PC-9 (cell line): ENCODE results near the gene CBY3. TPM values are rescaled to one million over a fixed set of nuclear protein-coding genes. Genes with fewer than 3 reads are reported as not detected.
"Not testable (repeated sequence)": the region's sequence is repeated elsewhere in the genome, so short reads cannot be mapped to it uniquely, and the experiment has no call there.

Source experiments
- BruUV-seq: library from RNA; stranded (reverse); fragments of 400-500 nt; replicated peaks from 2 replicates; lab custom pipeline; 2021; lab: Mats Ljungman, UMichigan
- CTCF ChIA-PET: fragments of 300-600 bp; sonication (Branson Sonifier 250); formaldehyde crosslinking; loops from one replicate; lab custom pipeline; 2022; ENCODE audit warnings: antibody characterized with exemption; lab: Charles Lee
- POLR2A ChIA-PET: fragments of 300-600 bp; sonication (Branson Sonifier 250); formaldehyde crosslinking; loops from one replicate; lab custom pipeline; 2022; ENCODE audit warnings: antibody characterized with exemption; ENCODE audit not compliant: unreplicated experiment; lab: Charles Lee
- DNase-seq, 2 experiments: peaks; one replicate each; pipeline versions ENCODE4 v3.0.0 to v3.0.0-alpha.2; 2015 to 2022; ENCODE audit warnings: mixed read lengths in 1 of 2
- H2AFZ ChIP-seq: fragments of 200-600 bp; sonication (generic); 2 replicates; pipeline ENCODE4 v1.8.1; 2017; ENCODE audit warnings: antibody characterized with exemption
- H3F3A ChIP-seq: fragments of 200-600 bp; sonication (generic); 2 replicates; pipeline ENCODE4 v1.8.1; 2017; ENCODE audit warnings: antibody characterized with exemption, mild to moderate bottlenecking, low read depth; ENCODE audit not compliant: insufficient read depth
- H3K27ac ChIP-seq: fragments of 200-600 bp; sonication (generic); 2 replicates; pipeline ENCODE4 v1.6.1; 2016; ENCODE audit warnings: mixed run types
- H3K27me3 ChIP-seq: fragments of 200-600 bp; sonication (generic); 2 replicates; pipeline ENCODE4 v1.6.1; 2016; ENCODE audit warnings: low read depth, mixed run types; ENCODE audit not compliant: insufficient read depth
- H3K36me3 ChIP-seq: fragments of 200-600 bp; sonication (generic); 2 replicates; pipeline ENCODE4 v1.6.1; 2016; ENCODE audit warnings: low read depth, mixed run types
- H3K4me1 ChIP-seq: fragments of 200-600 bp; sonication (generic); replicated peaks from 2 replicates; pipeline ENCODE4 v1.6.1; 2016; ENCODE audit warnings: mixed run types; ENCODE audit not compliant: insufficient read depth
- H3K4me2 ChIP-seq: fragments of 200-600 bp; sonication (generic); 2 replicates; pipeline ENCODE4 v1.6.1; 2017; ENCODE audit warnings: mixed run types
- H3K4me3 ChIP-seq: fragments of 200-600 bp; sonication (generic); 2 replicates; pipeline ENCODE4 v1.6.1; 2016; ENCODE audit warnings: mixed run types
- H3K79me2 ChIP-seq: fragments of 200-600 bp; sonication (generic); 2 replicates; pipeline ENCODE4 v1.6.1; 2017; ENCODE audit warnings: low read depth, mixed run types
- H3K9me2 ChIP-seq: fragments of 200-600 bp; sonication (generic); 2 replicates; pipeline ENCODE4 v1.8.1; 2017; ENCODE audit warnings: mild to moderate bottlenecking; ENCODE audit not compliant: insufficient read depth
- H3K9me3 ChIP-seq: fragments of 200-600 bp; sonication (generic); 2 replicates; pipeline ENCODE4 v1.8.1; 2016; ENCODE audit warnings: low read depth; ENCODE audit not compliant: insufficient read depth
- H4K20me1 ChIP-seq: fragments of 200-600 bp; sonication (generic); 2 replicates; pipeline ENCODE4 v1.8.1; 2017; ENCODE audit not compliant: insufficient read depth
- intact Hi-C: fragments of 100-400 bp; cut with micrococcal nuclease; formaldehyde crosslinking; loops from one replicate; pipeline ENCODE4 v1.10.0; 2022; ENCODE audit not compliant: unreplicated experiment
- total RNA-seq: library from RNA; stranded (reverse); gene quantifications from 2 replicates; pipeline ENCODE4 v1.2.3, GENCODE V29; 2021

The CBY3 gene
- total RNA-seq, 1 experiment from 2014 or later: not detected

- H3K27ac ChIP-seq, H2AFZ ChIP-seq, BruUV-seq, H3K4me3 ChIP-seq, H3K27me3 ChIP-seq, POLR2A ChIA-PET, H3F3A ChIP-seq, H3K79me2 ChIP-seq, H3K4me2 ChIP-seq, CTCF ChIA-PET, H3K4me1 ChIP-seq, H3K36me3 ChIP-seq, H4K20me1 ChIP-seq, H3K9me3 ChIP-seq, DNase-seq, intact Hi-C loops, H3K9me2 ChIP-seq: not testable (repeated sequence)
Measured at GRCh38 chr5:179639296-179639695, 41.5 kb downstream of the CBY3 start.

- H3K4me1 ChIP-seq, H4K20me1 ChIP-seq, H3K9me3 ChIP-seq, H3K36me3 ChIP-seq, H3K79me2 ChIP-seq, POLR2A ChIA-PET, H3K27me3 ChIP-seq, DNase-seq, H3K4me3 ChIP-seq, BruUV-seq, H3K27ac ChIP-seq, H3K4me2 ChIP-seq, intact Hi-C loops, H3F3A ChIP-seq, H3K9me2 ChIP-seq, CTCF ChIA-PET, H2AFZ ChIP-seq: not testable (repeated sequence)
Measured at GRCh38 chr5:179634370-179635172, 46.3 kb downstream of the CBY3 start.

- intact Hi-C loops, BruUV-seq: not testable (repeated sequence)
Measured at GRCh38 chr5:179633501-179634369, 47.1 kb downstream of the CBY3 start.

More at GRCh38 chr5:179633501-179634369, 47.1 kb downstream of the CBY3 start:
- H3K4me1 ChIP-seq, H3K9me2 ChIP-seq, H3K9me3 ChIP-seq, H3K79me2 ChIP-seq, H3F3A ChIP-seq, H2AFZ ChIP-seq, H4K20me1 ChIP-seq, H3K36me3 ChIP-seq, H3K27ac ChIP-seq, POLR2A ChIA-PET, DNase-seq, H3K4me3 ChIP-seq, H3K27me3 ChIP-seq: not testable (repeated sequence)
- H3K4me2 ChIP-seq: peak overlapping the region; percentile 73
- CTCF ChIA-PET: interaction anchor here (0.6 to 0.8 kb wide), 3 partner anchors 10 to 63 kb away, joined by 4 to 10 read pairs (median 10); no protein-coding TSS in a partner anchor

Other genes with a start within 250 kb of the CBY3 start
- 63.9 and 72.2 TPM in 2 replicates for gene RUFY1, start 130.5 kb downstream of the CBY3 start, total RNA-seq
- gene HNRNPH1, start 57.4 kb downstream of the CBY3 start, total RNA-seq: 626 and 723 TPM in 2 replicates
- 712 and 792 TPM in 2 replicates for gene CANX, start 17.9 kb upstream of the CBY3 start, total RNA-seq
- 25.7 and 34.0 TPM in 2 replicates for gene MAML1, start 51.8 kb upstream of the CBY3 start, total RNA-seq
- 9.7 and 14.4 TPM in 2 replicates for gene LTC4S, start 113.0 kb upstream of the CBY3 start, total RNA-seq
- gene MGAT4B, start 125.8 kb upstream of the CBY3 start, total RNA-seq: 337 and 413 TPM in 2 replicates
- 715 and 961 TPM in 2 replicates for gene SQSTM1, start 139.9 kb upstream of the CBY3 start, total RNA-seq
- 39.9 and 54.0 TPM in 2 replicates for gene MRNIP, start 177.8 kb upstream of the CBY3 start, total RNA-seq
- 118 and 148 TPM in 2 replicates for gene TBC1D9B, start 226.9 kb upstream of the CBY3 start, total RNA-seq